Psoas muscle (tissue), 8 donors: ENCODE measurements around the gene YEATS4. TPM values are rescaled to one million over a fixed set of nuclear protein-coding genes. Genes with fewer than 3 reads are reported as not detected.

Experiments
- ATAC-seq, 4 donors: fragments of 200-7000 bp; cut with Tn5 transposase; one replicate each; pipeline ENCODE4 v1.9.1; 2020; ENCODE audit warnings: moderate library complexity in 3 of 4, mild to moderate bottlenecking in 2 of 4
- DNase-seq, 2 donors: peaks; one replicate each; pipeline ENCODE4 v3.0.0-alpha.2; 2020
- H3K27ac ChIP-seq: fragments of 200-600 bp; one replicate; pipeline ENCODE4 v1.8.0; 2022
- H3K27me3 ChIP-seq, 3 donors: fragments of 200-600 bp in 1 of 3; one replicate each; pipeline versions ENCODE4 v1.6.1 to v1.8.0; 2013 to 2022; ENCODE audit warnings: low read length in 2 of 3, mild to moderate bottlenecking in 2 of 3, moderate library complexity in 1 of 3; ENCODE audit not compliant: insufficient read depth in 3 of 3
- H3K36me3 ChIP-seq, 2 donors: fragments of 200-600 bp in 1 of 2; one replicate each; pipeline versions ENCODE4 v1.6.1 to v1.8.0; 2013 to 2022; ENCODE audit warnings: low read depth in 1 of 2, mild to moderate bottlenecking in 1 of 2, moderate library complexity in 1 of 2; ENCODE audit not compliant: insufficient read depth in 1 of 2
- H3K4me1 ChIP-seq: fragments of 200-600 bp; one replicate; pipeline ENCODE4 v1.8.0; 2022
- H3K4me3 ChIP-seq: fragments of 200-600 bp; one replicate; pipeline ENCODE4 v1.8.0; 2022; ENCODE audit warnings: mild to moderate bottlenecking
- H3K9me3 ChIP-seq: fragments of 200-600 bp; one replicate; pipeline ENCODE4 v1.8.0; 2022
- CTCF ChIP-seq: fragments of 200-600 bp; IDR thresholded peaks from one replicate; pipeline ENCODE4 v1.8.0; 2022; ENCODE audit warnings: antibody characterized with exemption
- WGBS, 3 donors: extraction: QIAGEN DNeasy Blood & Tissue Kit; methylation state at CpG; one replicate each; pipeline versions ENCODE4 v1.1.6 to v1.1.7; 2013; 5-methylcytosine and 5-hydroxymethylcytosine counted together
- intact Hi-C, 2 donors: fragments of 100-400 bp; cut with DNase I; formaldehyde crosslinking; loops; one replicate each; pipeline versions ENCODE4 v1.11.0 to v1.14.2; 2022
- polyA plus RNA-seq, 3 donors: library from polyadenylated mRNA; stranded (reverse); fragments of 200-250 nt; gene quantifications; one replicate each; pipeline ENCODE4 v1.2.3, GENCODE V29; 2013
- total RNA-seq, 4 donors: library from RNA; stranded (reverse); fragmentation: NEBNext Ultra II Directional in 2 of 4; extraction: Animal tissue kit (Norgen Biotek cat#: 25700) in 2 of 4; gene quantifications; one replicate each; pipeline versions ENCODE4 v1.2.1 to v1.2.4, GENCODE V29; 2021 to 2023
- donor health status: healthy with polysubstance abuse.
- donor health status: DM: no; HTN: no; CAD: no; lungs with moderate emphysema.
- donor health status: Bipolar disorder and iron deficiency.
- donor health status: healthy.
- donor health status: DM: yes; HTN: yes; CAD: no.
- donor health status: DM: no; HTN: no; CAD: no.
- donor health status: DM: no; HTN: no; CAD: no.
- donor health status: DM: yes; HTN: yes; CAD: no.

Gene YEATS4
- total and polyA plus RNA-seq, 7 donors: 6.2 to 17.7 (median 12.4) TPM

GRCh38 chr12:69321351-69321750 lies 38.2 kb upstream of the YEATS4 start:
- H3K9me3 ChIP-seq: peaks cover 10% of the 10 kb centered on the region
- no peak overlapping the region for H3K27ac ChIP-seq
- H3K27me3 ChIP-seq: no peaks in the 10 kb centered on the region
- ATAC-seq (no peak), DNase-seq (no peak)
- TF ChIP-seq CTCF: no peak
- intact Hi-C loops: no loop called here
- WGBS, 3 donors: 68 to 77% (median 69%) methylated on average over 1 of the region's 1 CpG
- no peaks in the 10 kb centered on the region for H3K36me3 ChIP-seq
- no peak overlapping the region for H3K4me3 ChIP-seq
- no peaks in the 10 kb centered on the region for H3K4me1 ChIP-seq

GRCh38 chr12:69324797-69325466 lies 34.6 kb upstream of the YEATS4 start:
- H3K9me3 ChIP-seq: no peaks in the 10 kb centered on the region
- intact Hi-C loops: no loop called here
- TF ChIP-seq CTCF: no peak

GRCh38 chr12:69328426-69328825 lies 31.1 kb upstream of the YEATS4 start:
- intact Hi-C loops: no loop called here
- H3K4me3 ChIP-seq: no peak overlapping the region
- H3K27ac ChIP-seq: no peak overlapping the region
- ATAC-seq: no peak
- DNase-seq: no peak
- no peaks in the 10 kb centered on the region for H3K9me3 ChIP-seq
- peaks cover 0 to 10% (median 0%) of the 10 kb centered on the region in 3 donors for H3K27me3 ChIP-seq
- no peaks in the 10 kb centered on the region for H3K36me3 ChIP-seq
- no peak for TF ChIP-seq CTCF
- 75 to 78% (median 75%) methylated on average over 3 of the region's 3 CpGs for WGBS, 3 donors
- peaks cover 6% of the 10 kb centered on the region for H3K4me1 ChIP-seq

More at GRCh38 chr12:69324797-69325466, 34.6 kb upstream of the YEATS4 start:
- WGBS, 3 donors: 60 to 70% (median 63%) methylated on average over 2 of the region's 2 CpGs
- no peak for DNase-seq
- H3K36me3 ChIP-seq: no peaks in the 10 kb centered on the region
- no peaks in the 10 kb centered on the region for H3K4me1 ChIP-seq
- H3K27me3 ChIP-seq: peaks cover 0 to 4% (median 0%) of the 10 kb centered on the region in 3 donors
- H3K27ac ChIP-seq: no peak overlapping the region
- no peak overlapping the region for H3K4me3 ChIP-seq
- ATAC-seq: no peak

- Histone ChIP-seq H3K9me3 (no peaks in the 10 kb centered on the region), H3K4me1 (peaks cover 6% of the 10 kb centered on the region), H3K36me3 (no peaks in the 10 kb centered on the region), H3K4me3 (no peak overlapping the region), H3K27ac (no peak overlapping the region), H3K27me3 (peaks cover 0 to 10% (median 0%) of the 10 kb centered on the region in 3 donors)
- DNase-seq (no peak), ATAC-seq (no peak)
- intact Hi-C loops: no loop called here
- WGBS, 3 donors: 64 to 70% (median 65%) methylated on average over 8 of the region's 8 CpGs
- no peak for TF ChIP-seq CTCF
Measured at GRCh38 chr12:69329669-69330428, 29.7 kb upstream of the YEATS4 start.
